ENCODE results near the gene UBXN7.

- TF ChIP-seq CTCF (IDR thresholded peaks at IDR 0.05; ENCODE audit: poor library complexity, severe bottlenecking), result no peak
- no peak for TF ChIP-seq EZH2 (IDR thresholded peaks at IDR 0.05; ENCODE audit: borderline replicate concordance, insufficient read depth, low read length, poor library complexity, severe bottlenecking)
- no peak for TF ChIP-seq MXI1 (conservative IDR thresholded peaks at IDR 0.05; ENCODE audit: poor library complexity, severe bottlenecking)
- TF ChIP-seq REST (IDR thresholded peaks at IDR 0.05; ENCODE audit: borderline replicate concordance), result no peak
- TF ChIP-seq EP300 (conservative IDR thresholded peaks at IDR 0.05; ENCODE audit: poor library complexity, severe bottlenecking), result no peak
- no peak for TF ChIP-seq RAD21 (conservative IDR thresholded peaks at IDR 0.05)
- no peak for TF ChIP-seq POLR2AphosphoS5 (IDR thresholded peaks at IDR 0.05)
These were observed 93.2 kb downstream of the UBXN7 start for GRCh38 chr3:196339044-196339443.
